Non-pigmented ciliary epithelial cell (primary cell): ENCODE measurements around the gene CLDN34.

ENCODE experiments used
- DNase-seq: peaks from one replicate; pipeline ENCODE4 v3.0.0-alpha.2; 2010; ENCODE audit warnings: low read depth

The CLDN34 gene

DNA sequence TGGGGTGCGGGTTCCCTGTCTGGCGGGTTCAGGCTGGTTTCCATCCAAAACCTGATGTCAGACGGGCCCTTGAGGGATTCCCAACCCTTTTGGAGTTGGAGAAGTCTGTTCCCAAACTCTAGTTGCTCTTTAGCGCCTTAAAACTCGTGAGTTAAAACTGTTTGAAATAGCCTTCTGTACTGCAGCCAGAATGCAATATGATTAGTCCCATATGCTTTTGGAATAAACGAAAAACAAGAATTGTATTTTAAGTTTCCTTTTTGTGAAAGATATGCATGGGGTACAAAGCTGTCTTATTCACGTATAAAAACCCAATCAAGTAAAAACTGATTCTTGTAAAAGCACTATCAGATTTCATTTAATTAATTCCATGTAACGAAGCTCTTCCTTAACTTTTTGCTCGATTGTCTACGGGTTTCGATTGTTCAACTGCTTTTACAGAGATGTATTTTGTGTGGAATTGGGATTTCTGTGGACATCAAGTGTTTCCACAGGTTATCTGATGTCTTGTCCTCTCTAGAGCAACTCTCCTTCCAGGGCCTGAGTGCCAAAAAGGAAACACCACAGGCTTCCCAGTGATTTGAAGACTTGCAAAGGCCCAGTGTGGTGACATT, 49.5 kb downstream of the CLDN34 start:
- DNase-seq = no peak

DNA sequence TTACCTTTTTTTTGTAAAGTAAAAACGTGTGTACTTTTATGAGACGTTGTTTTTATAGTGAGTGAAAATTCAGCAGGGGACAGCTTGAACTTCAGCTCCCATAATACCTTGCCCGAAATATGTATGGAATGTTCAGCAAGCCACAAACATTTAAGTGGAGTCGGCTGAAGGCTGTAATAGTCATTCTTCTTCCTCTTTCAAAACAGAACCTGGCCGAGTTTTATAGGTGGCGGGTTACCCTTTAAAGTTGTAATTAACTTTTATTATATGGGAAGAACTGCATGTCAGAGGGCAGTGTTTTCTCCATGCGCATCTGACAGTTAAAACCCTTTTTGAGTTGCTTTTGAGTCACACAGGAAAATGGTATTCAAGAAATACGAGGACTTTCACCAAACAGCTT, 50.7 kb downstream of the CLDN34 start:
- DNase-seq = no peak
